GM12801 (cell line): ENCODE results near the gene CALM1.

Experiments used
- TF ChIP-seq, protein P1 (sequence below): IDR thresholded peaks from one replicate; pipeline ENCODE4 v1.5.1; 2011; ENCODE audit warnings: control low read depth; ENCODE audit not compliant: insufficient read length; ENCODE audit errors: extremely low read depth

The CALM1 gene

DNA sequence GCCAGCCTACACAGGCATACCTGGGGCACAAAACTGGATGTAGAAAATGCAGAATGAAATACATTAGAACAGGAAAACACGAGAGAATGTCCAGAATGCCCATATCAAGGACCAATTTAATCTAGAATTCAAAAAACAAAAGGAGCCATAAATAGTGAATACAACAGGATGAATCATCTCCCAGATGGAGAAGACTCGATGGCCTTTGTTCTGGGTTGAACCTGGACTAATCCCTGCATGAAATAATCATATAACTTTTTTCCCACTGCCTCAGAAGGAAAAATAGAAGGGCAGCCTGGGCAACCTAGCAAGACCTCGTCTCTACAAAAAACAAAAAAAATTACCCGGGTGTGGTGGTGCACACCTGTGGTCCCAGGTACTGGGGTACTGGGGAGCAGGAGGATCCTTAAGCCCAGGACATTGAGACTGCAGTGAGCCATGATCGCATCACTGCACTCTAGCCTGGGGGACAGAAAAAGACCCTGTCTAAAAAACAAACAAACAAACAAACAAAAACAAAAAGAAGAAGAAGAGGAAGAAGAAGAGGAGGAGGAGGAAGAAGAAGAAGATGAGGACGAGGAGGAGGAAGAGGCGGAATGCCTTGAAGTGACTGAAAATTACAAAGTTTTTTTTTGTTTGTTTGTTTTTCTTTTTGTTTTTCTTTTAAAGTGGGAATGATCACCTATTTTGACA, 34.8 kb upstream of the CALM1 start:
- TF ChIP-seq, protein P1, sequence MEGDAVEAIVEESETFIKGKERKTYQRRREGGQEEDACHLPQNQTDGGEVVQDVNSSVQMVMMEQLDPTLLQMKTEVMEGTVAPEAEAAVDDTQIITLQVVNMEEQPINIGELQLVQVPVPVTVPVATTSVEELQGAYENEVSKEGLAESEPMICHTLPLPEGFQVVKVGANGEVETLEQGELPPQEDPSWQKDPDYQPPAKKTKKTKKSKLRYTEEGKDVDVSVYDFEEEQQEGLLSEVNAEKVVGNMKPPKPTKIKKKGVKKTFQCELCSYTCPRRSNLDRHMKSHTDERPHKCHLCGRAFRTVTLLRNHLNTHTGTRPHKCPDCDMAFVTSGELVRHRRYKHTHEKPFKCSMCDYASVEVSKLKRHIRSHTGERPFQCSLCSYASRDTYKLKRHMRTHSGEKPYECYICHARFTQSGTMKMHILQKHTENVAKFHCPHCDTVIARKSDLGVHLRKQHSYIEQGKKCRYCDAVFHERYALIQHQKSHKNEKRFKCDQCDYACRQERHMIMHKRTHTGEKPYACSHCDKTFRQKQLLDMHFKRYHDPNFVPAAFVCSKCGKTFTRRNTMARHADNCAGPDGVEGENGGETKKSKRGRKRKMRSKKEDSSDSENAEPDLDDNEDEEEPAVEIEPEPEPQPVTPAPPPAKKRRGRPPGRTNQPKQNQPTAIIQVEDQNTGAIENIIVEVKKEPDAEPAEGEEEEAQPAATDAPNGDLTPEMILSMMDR: no peak

DNA sequence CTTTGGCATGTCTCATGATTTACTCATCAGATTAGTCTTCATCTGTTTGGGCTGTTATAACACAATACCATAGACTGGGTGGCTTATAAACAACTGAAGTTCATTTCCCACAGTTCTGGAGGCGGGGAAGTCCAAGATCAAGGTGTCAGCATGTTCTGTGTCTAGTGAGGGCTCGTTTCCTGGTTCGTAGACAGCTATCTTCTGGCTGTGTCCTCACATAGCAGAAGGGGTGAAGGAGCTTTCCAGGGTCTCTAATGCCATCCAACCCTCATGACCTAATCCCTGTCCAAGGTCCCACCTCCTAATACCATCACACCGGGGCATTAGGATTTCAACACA, 34.3 kb upstream of the CALM1 start:
- TF ChIP-seq, protein P1: no peak

DNA sequence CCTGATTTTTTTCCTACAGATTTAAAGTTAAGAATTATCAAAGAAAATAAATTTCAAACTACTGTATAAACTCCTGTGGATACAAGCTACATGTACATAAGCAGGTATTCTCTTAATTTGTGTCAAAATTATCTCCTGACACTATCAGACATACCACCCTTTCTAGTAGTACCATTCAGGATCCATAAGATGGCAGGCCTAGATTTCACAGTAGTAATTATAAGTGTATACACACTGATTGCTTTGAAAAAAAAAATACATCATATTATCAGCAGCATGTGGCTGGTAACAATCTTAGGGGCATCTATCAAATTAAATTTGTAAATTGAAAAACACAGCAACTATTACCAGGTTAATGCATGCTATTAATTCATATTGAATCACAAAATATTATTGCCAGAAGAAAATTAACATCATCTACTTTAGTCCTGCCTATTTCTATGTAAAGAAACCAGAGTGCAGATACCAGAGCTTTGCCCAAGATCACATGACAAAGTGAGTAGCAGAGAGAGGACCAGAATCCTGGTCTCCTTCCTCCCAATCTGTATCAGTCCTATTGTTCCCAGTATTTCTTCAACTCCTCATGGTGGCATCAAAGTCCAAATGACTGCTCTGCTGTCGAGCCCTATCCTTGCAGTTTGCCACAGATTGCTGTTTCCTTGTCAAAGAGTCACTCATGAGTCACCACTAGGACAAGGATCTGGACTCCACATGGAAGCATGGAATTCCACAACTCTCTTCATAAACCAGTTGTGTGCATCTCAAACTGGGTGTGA, 27.7 kb upstream of the CALM1 start:
- TF ChIP-seq, protein P1: no peak

DNA sequence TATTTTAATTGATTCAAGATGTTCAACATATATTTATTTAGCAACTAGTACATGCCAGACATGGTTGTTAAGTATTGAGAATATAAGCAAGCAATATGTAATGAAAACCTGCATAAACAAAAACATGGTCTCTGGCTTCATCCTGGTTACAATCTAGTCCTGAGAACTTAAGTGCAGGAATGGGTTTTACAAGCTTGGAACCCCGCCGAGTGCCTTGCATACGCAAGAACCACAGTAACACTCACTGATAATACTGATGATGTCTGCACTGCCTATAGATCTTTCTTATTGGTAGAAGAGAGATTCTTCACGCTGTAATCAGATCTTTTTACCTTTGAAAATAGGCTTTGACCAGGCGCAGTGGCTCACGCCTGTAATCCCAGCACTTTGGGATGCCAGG, 22.9 kb upstream of the CALM1 start:
- TF ChIP-seq, protein P1: no peak

DNA sequence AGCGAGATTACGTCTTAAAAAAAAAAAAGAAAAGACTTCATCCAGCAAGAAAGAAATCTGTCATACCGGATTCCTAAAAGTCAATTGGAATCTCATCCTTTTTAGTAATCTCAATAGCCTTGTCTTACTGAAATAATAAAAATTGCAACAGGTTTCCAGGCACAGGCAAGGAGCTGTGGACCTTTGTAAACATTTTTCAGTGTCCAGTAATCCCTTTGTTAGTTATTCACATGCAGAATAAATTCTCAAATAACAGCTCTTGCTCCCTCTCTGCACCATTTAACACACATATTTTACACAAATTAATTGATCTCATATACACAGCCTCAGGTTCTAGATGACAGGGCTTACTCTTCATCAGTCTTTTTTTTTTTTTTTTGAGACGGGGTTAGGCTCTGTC, 22.0 kb upstream of the CALM1 start:
- TF ChIP-seq, protein P1: no peak

DNA sequence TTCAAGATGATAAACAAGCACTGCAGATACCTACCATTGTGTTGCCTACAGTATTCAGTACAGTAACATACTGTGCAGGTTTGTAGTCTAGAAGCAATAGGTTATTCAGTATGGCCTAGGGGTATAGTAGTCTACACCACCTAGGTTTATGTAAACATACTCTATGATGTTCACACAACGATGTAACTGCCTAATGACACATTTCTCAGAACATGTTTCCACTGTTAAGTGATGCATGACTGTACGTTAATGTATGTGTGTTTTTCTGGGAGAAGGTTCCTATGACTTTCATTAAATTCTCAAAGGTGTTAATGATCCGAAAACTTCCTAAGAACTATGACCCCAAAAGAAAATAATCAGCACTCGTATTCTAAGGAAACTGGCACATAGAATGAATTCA, 20.9 kb upstream of the CALM1 start:
- TF ChIP-seq, protein P1: no peak

DNA sequence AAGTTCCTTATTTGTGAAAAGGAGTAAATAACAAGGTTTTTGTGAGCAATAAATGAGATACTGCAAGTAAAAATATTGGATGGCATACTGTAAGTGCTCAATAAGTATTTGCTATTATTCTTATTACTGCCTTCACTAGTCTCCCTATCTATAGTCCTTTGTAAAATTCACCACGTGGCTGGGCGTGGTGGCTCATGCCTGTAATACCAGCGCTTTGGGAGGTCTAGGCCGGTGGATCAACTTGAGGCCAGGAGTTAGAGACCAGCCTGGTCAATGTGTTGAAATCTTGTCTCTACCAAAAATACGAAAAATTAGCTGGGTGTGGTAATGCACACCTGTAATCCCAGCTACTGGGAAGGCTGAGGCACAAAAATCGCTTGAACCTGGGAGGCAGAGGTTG, 18.6 kb upstream of the CALM1 start:
- TF ChIP-seq, protein P1: no peak
